Spleen (tissue), 11 donors: ENCODE results near the gene SIVA1. TPM values are rescaled to one million over a fixed set of nuclear protein-coding genes. Genes with fewer than 3 reads are reported as not detected.

Source experiments
- DNase-seq: peaks from one replicate; pipeline ENCODE4 v3.0.0-alpha.2; 2020
- H3K27ac ChIP-seq, 8 donors: fragments of 200-600 bp; sonication (generic) in 7 of 8; 1 replicate in 4 of 8; 2 replicates in 4 of 8; pipeline versions ENCODE4 v1.5.0 to v1.8.0; 2016 to 2021; ENCODE audit warnings: inconsistent platforms in 4 of 8, mild to moderate bottlenecking in 4 of 8, moderate library complexity in 1 of 8
- H3K27me3 ChIP-seq, 7 donors: fragments of 200-600 bp; sonication (generic) in 6 of 7; replicated peaks in 1 of 7; 1 replicate in 4 of 7; 2 replicates in 3 of 7; pipeline versions ENCODE4 v1.5.0 to v1.8.0; 2016 to 2021; ENCODE audit warnings: inconsistent platforms in 3 of 7, mild to moderate bottlenecking in 1 of 7
- H3K36me3 ChIP-seq, 6 donors: fragments of 200-600 bp; sonication (generic) in 5 of 6; 1 replicate in 4 of 6; 2 replicates in 2 of 6; pipeline versions ENCODE4 v1.5.0 to v1.8.0; 2016 to 2021; ENCODE audit warnings: inconsistent platforms in 2 of 6
- H3K4me1 ChIP-seq, 6 donors: fragments of 200-600 bp; sonication (generic) in 5 of 6; 1 replicate in 3 of 6; 2 replicates in 3 of 6; pipeline versions ENCODE4 v1.5.0 to v1.8.0; 2016 to 2021; ENCODE audit warnings: inconsistent platforms in 3 of 6
- H3K4me3 ChIP-seq, 8 donors: fragments of 200-600 bp; sonication (generic) in 7 of 8; 1 replicate in 4 of 8; 2 replicates in 4 of 8; pipeline versions ENCODE4 v1.5.0 to v1.8.0; 2016 to 2021; ENCODE audit warnings: inconsistent platforms in 4 of 8, mild to moderate bottlenecking in 4 of 8, moderate library complexity in 2 of 8
- H3K9me3 ChIP-seq, 8 donors: fragments of 200-600 bp; sonication (generic) in 7 of 8; 1 replicate in 4 of 8; 2 replicates in 4 of 8; pipeline versions ENCODE4 v1.5.0 to v1.8.0; 2016 to 2021; ENCODE audit warnings: inconsistent platforms in 4 of 8
- CTCF ChIP-seq, 11 experiments: fragments of 200-600 bp in 7 of 11; fragments of 450-650 bp in 4 of 11; sonication (generic) in 4 of 11; IDR thresholded peaks in 8 of 11; conservative IDR thresholded peaks in 3 of 11; 1 replicate in 7 of 11; 2 replicates in 4 of 11; pipeline versions ENCODE4 v1.4.0 to v1.8.0; 2016 to 2021; ENCODE audit warnings: antibody characterized with exemption in 11 of 11, inconsistent platforms in 4 of 11, mild to moderate bottlenecking in 1 of 11
- POLR2A ChIP-seq, 3 donors: fragments of 450-650 bp; IDR thresholded peaks; one replicate each; pipeline ENCODE4 v1.5.1; 2017; ENCODE audit warnings: antibody characterized with exemption in 3 of 3, mild to moderate bottlenecking in 1 of 3
- POLR2AphosphoS5 ChIP-seq, 3 donors: sonication (generic); formaldehyde crosslinking; IDR thresholded peaks; one replicate each; pipeline ENCODE4 v1.5.1; 2017; ENCODE audit warnings: antibody characterized with exemption in 3 of 3
- WGBS, 5 donors: extraction: QIAGEN DNeasy Blood & Tissue Kit in 3 of 5; methylation state at CpG; one replicate each; pipeline versions ENCODE4 v1.1.5 to v1.1.7; 2013 to 2018; 5-methylcytosine and 5-hydroxymethylcytosine counted together
- intact Hi-C: fragments of 100-400 bp; cut with DNase I; formaldehyde crosslinking; loops from one replicate; pipeline ENCODE4 v1.15.0; 2023; ENCODE audit warnings: low total_unique reads
- polyA plus RNA-seq, 3 donors: library from polyadenylated mRNA; stranded (reverse); fragments of 200-250 nt; gene quantifications; one replicate each; pipeline ENCODE4 v1.2.1, GENCODE V29; 2013
- total RNA-seq, 7 donors: library from RNA; depleted of rRNA in 3 of 7; stranded (reverse); fragments of >200 nt in 3 of 7; fragmentation: NEBNext Ultra II Directional in 4 of 7; extraction: Animal tissue kit (Norgen Biotek cat#: 25700) in 4 of 7; gene quantifications; one replicate each; pipeline versions ENCODE4 v1.1.0 to v1.2.1, GENCODE V29; 2016 to 2021
- donor health status: healthy with polysubstance abuse.
- donor health status: DM: no; HTN: no; CAD: no; lungs with moderate emphysema.
- donor health status: DM: no; HTN: no; CAD: no.
- donor health status: Bipolar disorder and iron deficiency.
- donor health status: healthy.
- donor health status: DM: no; HTN: no; CAD: no.
- donor health status: DM: yes; HTN: yes; CAD: no.

Gene SIVA1
- total and polyA plus RNA-seq, 10 donors, result 56.7 to 226 (median 141) TPM

- DNase-seq, result no peak
- H3K36me3 ChIP-seq, result peaks cover 0 to 100% (median 64%) of the 10 kb centered on the region in 6 donors
- H3K27ac ChIP-seq, result no peak overlapping the region
- no peaks in the 10 kb centered on the region for H3K27me3 ChIP-seq
- peaks cover 0 to 20% (median 5%) of the 10 kb centered on the region in 6 donors for H3K4me1 ChIP-seq
- peaks cover 0 to 1% (median 0%) of the 10 kb centered on the region in 8 donors for H3K9me3 ChIP-seq
- 94 to 99% (median 98%) methylated on average over 5 to 15 of the region's 15 CpGs for WGBS, 5 donors
- TF ChIP-seq POLR2A (IDR thresholded peaks at IDR 0.05) (no peak), POLR2AphosphoS5 (IDR thresholded peaks at IDR 0.05) (peak in 1 of 3 donors; percentile 53)
- intact Hi-C loops, result no loop called here
- H3K4me3 ChIP-seq, result no peak overlapping the region
These were observed 23.5 kb downstream of the SIVA1 start for GRCh38 chr14:104776481-104776880.

GRCh38 chr14:104776961-104777807 is 24.2 kb downstream of the SIVA1 start:
- peaks cover 0 to 13% (median 3%) of the 10 kb centered on the region in 6 donors for H3K4me1 ChIP-seq
- H3K27ac ChIP-seq, result no peak overlapping the region
- H3K4me3 ChIP-seq, result no peak overlapping the region
- no peak for TF ChIP-seq CTCF (IDR thresholded peaks at IDR 0.05 in 8 of 11, conservative IDR thresholded peaks at IDR 0.05 in 3 of 11)
- no peak for TF ChIP-seq POLR2AphosphoS5 (IDR thresholded peaks at IDR 0.05)
- no peak for TF ChIP-seq POLR2A (IDR thresholded peaks at IDR 0.05)
- H3K9me3 ChIP-seq, result no peaks in the 10 kb centered on the region
- 90 to 93% (median 91%) methylated on average over 11 to 16 of the region's 16 CpGs for WGBS, 5 donors
- intact Hi-C loops, result no loop called here
- DNase-seq, result no peak
- H3K27me3 ChIP-seq, result no peaks in the 10 kb centered on the region
- H3K36me3 ChIP-seq, result peaks cover 0 to 100% (median 57%) of the 10 kb centered on the region in 6 donors

- H3K9me3 ChIP-seq, result no peaks in the 10 kb centered on the region
- no peaks in the 10 kb centered on the region for H3K27me3 ChIP-seq
- intact Hi-C loops, result no loop called here
- no peak overlapping the region for H3K4me3 ChIP-seq
- TF ChIP-seq CTCF (IDR thresholded peaks at IDR 0.05 in 8 of 11, conservative IDR thresholded peaks at IDR 0.05 in 3 of 11), result no peak
- no peak for TF ChIP-seq POLR2AphosphoS5 (IDR thresholded peaks at IDR 0.05)
- no peak for TF ChIP-seq POLR2A (IDR thresholded peaks at IDR 0.05)
- DNase-seq, result no peak
- no peak overlapping the region for H3K27ac ChIP-seq
- WGBS, 5 donors, result 87 to 92% (median 91%) methylated on average over 14 to 15 of the region's 15 CpGs
- H3K36me3 ChIP-seq, result peaks cover 0 to 100% (median 51%) of the 10 kb centered on the region in 6 donors
- H3K4me1 ChIP-seq, result peaks cover 0 to 8% (median under 1%) of the 10 kb centered on the region in 6 donors
These were observed 24.9 kb downstream of the SIVA1 start for GRCh38 chr14:104777808-104778249.

GRCh38 chr14:104778694-104779331 is 25.9 kb downstream of the SIVA1 start:
- no peaks in the 10 kb centered on the region for H3K27me3 ChIP-seq
- no peak for DNase-seq
- intact Hi-C loops, result no loop called here
- H3K4me3 ChIP-seq, result no peak overlapping the region
- H3K36me3 ChIP-seq, result peaks cover 0 to 97% (median 41%) of the 10 kb centered on the region in 6 donors
- 90 to 96% (median 94%) methylated on average over 10 to 15 of the region's 15 CpGs for WGBS, 5 donors
- H3K9me3 ChIP-seq, result no peaks in the 10 kb centered on the region
- no peak overlapping the region for H3K27ac ChIP-seq
- peaks cover 0 to 12% (median 2%) of the 10 kb centered on the region in 6 donors for H3K4me1 ChIP-seq
- no peak for TF ChIP-seq CTCF (IDR thresholded peaks at IDR 0.05 in 8 of 11, conservative IDR thresholded peaks at IDR 0.05 in 3 of 11)
- no peak for TF ChIP-seq POLR2A (IDR thresholded peaks at IDR 0.05)
- TF ChIP-seq POLR2AphosphoS5 (IDR thresholded peaks at IDR 0.05), result peak in 1 of 3 donors; percentile 34
